Type B pancreatic cell (in vitro differentiated cells): Measurements from ENCODE around the gene NFKBIL1. TPM values are rescaled to one million over a fixed set of nuclear protein-coding genes. Genes with fewer than 3 reads are reported as not detected.

Source experiments
- DNase-seq: peaks from one replicate; pipeline ENCODE4 v3.0.0; 2021; ENCODE audit warnings: mixed read lengths; ENCODE audit not compliant: unreplicated experiment; ENCODE audit errors: extremely low spot score
- H3K27ac Mint-ChIP-seq: 2 replicates; pipeline ENCODE4 v1.8.0; 2021; ENCODE audit warnings: mild to moderate bottlenecking, mixed read lengths
- H3K27me3 Mint-ChIP-seq: 2 replicates; pipeline ENCODE4 v1.8.0; 2021; ENCODE audit warnings: mixed read lengths
- H3K36me3 Mint-ChIP-seq: 2 replicates; pipeline ENCODE4 v1.8.0; 2021; ENCODE audit warnings: mixed read lengths
- H3K4me1 Mint-ChIP-seq: one replicate; pipeline ENCODE4 v1.8.0; 2021; ENCODE audit warnings: mixed read lengths; ENCODE audit not compliant: unreplicated experiment
- H3K4me3 Mint-ChIP-seq: 2 replicates; pipeline ENCODE4 v1.8.0; 2021; ENCODE audit warnings: mild to moderate bottlenecking, mixed read lengths
- H3K9me3 Mint-ChIP-seq: 2 replicates; pipeline ENCODE4 v1.8.0; 2021; ENCODE audit warnings: mixed read lengths
- total RNA-seq: library from RNA; stranded (reverse); gene quantifications from 2 replicates; pipeline ENCODE4 v1.2.1, GENCODE V29; 2021; ENCODE audit warnings: low replicate concordance
- TF ChIP-seq, protein P1 (sequence below): fragments of 200-600 bp; sonication (generic); conservative IDR thresholded peaks from 2 replicates; pipeline ENCODE4 v1.5.0; 2021; ENCODE audit warnings: antibody characterized with exemption, mild to moderate bottlenecking

Gene NFKBIL1
- total RNA-seq, 1 donor from 2014 or later, result 24.2 TPM

DNA sequence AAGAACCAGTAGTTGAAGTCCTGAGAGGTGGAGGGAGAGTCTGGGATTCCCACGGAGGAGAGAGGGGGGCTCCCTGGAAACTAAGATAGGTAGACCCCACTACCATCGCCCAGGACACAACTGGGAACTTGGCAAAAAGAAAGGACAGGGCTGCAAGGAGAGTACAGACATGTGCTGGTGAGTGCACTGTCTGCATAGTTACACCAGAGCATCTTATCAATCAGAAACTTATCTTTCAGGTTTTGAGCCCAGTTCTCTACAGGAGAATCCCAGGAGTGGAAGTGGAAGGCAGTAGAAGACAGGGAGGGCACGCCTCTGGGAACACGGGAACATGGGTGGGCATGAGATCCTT, 12.2 kb downstream of the NFKBIL1 start:
- DNase-seq, result no peak
- Mint-ChIP-seq H3K4me1 (no peaks in the 10 kb centered on the region), H3K4me3 (no peak overlapping the region), H3K27ac (no peak overlapping the region), H3K27me3 (peaks cover 3% of the 10 kb centered on the region), H3K36me3 (peaks cover 13% of the 10 kb centered on the region), H3K9me3 (no peaks in the 10 kb centered on the region)
- TF ChIP-seq, protein P1, sequence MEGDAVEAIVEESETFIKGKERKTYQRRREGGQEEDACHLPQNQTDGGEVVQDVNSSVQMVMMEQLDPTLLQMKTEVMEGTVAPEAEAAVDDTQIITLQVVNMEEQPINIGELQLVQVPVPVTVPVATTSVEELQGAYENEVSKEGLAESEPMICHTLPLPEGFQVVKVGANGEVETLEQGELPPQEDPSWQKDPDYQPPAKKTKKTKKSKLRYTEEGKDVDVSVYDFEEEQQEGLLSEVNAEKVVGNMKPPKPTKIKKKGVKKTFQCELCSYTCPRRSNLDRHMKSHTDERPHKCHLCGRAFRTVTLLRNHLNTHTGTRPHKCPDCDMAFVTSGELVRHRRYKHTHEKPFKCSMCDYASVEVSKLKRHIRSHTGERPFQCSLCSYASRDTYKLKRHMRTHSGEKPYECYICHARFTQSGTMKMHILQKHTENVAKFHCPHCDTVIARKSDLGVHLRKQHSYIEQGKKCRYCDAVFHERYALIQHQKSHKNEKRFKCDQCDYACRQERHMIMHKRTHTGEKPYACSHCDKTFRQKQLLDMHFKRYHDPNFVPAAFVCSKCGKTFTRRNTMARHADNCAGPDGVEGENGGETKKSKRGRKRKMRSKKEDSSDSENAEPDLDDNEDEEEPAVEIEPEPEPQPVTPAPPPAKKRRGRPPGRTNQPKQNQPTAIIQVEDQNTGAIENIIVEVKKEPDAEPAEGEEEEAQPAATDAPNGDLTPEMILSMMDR, result no peak

DNA sequence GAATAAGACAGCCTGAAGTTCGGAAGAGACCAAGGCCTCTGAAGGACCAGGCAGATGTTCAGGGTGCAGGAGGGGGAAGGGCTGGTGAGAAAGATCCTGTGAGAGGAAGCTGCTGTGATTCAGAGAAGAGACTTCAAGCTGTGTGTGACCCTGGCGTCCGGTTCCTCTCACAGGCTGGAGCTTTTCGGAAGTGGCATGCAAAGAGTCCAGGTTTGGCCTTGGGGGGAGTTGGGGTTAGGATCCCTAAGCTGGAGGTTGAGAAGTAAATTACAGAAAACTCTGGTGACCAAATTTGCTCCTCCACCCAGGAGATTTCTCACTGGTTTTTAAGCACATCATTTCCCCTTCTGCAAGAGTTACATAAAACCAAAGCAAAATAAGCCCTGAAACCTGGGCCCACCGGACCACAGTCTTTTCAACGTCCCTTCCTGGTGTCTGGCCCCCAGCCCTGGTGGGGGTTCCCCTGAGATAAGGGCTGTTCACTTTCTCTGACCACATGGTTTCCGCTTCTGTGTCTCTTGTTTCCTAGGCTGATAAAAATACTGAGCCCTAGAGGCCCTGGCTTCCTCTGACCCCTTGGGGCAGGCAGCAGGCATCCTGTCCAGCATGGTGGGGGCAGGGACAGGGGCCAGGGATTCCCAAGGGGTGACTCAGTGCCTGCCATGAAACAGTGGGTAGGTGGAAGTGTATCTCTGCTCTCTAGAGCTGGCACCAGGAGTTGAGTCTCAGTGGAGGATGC, 12.7 kb downstream of the NFKBIL1 start:
- H3K36me3 Mint-ChIP-seq, result peaks cover 13% of the 10 kb centered on the region
- no peak for DNase-seq
- TF ChIP-seq, protein P1, result no peak
- H3K4me3 Mint-ChIP-seq, result no peak overlapping the region
- H3K27me3 Mint-ChIP-seq, result peaks cover 3% of the 10 kb centered on the region
- no peaks in the 10 kb centered on the region for H3K9me3 Mint-ChIP-seq
- no peak overlapping the region for H3K27ac Mint-ChIP-seq
- H3K4me1 Mint-ChIP-seq, result no peaks in the 10 kb centered on the region

DNA sequence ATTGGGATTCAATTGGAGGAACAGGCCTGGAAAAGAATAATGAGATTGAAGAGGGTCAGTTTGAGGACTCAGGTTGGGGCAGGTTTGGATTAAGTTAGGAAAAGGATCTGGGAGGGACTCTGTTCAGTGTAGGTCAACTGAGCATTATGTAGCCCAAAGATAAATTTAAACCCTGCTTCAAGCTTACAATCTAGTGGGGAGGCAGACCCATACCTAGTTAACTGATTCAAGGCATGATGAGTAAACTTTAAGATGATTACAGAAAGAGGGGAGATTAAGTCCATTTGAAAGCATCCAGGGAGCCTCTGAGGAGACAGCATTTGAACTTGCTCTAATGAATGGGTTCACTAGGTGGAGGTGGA, 13.3 kb downstream of the NFKBIL1 start:
- Mint-ChIP-seq H3K27ac (no peak overlapping the region), H3K27me3 (peaks cover 3% of the 10 kb centered on the region), H3K4me1 (no peaks in the 10 kb centered on the region), H3K9me3 (no peaks in the 10 kb centered on the region), H3K4me3 (no peak overlapping the region), H3K36me3 (peaks cover 13% of the 10 kb centered on the region)
- TF ChIP-seq, protein P1, result no peak
- no peak for DNase-seq

DNA sequence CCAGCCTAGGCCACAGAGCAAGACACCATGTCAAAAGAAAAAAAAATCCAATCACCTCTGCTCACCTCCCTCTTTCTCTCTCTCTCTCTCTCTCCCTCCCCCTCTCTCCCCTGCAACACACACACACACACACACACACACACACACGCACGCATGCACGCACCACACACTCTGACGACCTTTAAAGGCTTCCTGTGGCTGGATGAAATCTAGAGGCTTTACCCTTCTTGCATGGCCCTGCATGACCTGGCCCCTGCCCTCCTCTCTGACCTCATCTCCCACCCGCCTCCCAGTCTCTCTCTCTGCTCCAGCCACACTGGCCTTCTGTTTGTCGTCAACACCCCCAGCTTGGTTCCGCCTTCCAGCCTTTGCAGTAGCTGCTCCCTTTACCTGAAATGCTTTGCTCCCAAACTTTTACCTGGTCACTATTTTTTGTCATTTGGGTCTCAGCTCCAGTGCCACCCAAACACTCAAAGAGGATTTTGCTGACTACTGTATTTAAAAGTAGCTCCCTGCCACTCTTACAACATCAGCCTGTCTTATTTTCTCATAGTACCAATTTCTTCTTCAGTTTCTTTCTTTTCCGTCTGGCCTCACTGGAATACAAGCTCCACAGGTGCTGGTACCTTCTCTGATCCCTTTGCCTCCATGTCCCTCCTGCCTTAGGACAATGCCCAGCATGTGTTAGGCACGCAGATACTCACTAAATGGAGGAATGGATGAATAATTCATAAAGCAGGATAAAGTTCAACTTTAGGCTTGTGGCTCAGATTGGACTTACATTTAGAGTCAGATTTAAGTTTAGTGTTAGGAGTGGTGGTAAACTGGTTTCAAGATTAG, 20.3 kb downstream of the NFKBIL1 start:
- Mint-ChIP-seq H3K36me3 (no peaks in the 10 kb centered on the region), H3K27me3 (peaks cover 30% of the 10 kb centered on the region), H3K9me3 (no peaks in the 10 kb centered on the region), H3K27ac (no peak overlapping the region), H3K4me1 (peaks cover 5% of the 10 kb centered on the region), H3K4me3 (no peak overlapping the region)
- TF ChIP-seq, protein P1, result no peak
- DNase-seq, result no peak

DNA sequence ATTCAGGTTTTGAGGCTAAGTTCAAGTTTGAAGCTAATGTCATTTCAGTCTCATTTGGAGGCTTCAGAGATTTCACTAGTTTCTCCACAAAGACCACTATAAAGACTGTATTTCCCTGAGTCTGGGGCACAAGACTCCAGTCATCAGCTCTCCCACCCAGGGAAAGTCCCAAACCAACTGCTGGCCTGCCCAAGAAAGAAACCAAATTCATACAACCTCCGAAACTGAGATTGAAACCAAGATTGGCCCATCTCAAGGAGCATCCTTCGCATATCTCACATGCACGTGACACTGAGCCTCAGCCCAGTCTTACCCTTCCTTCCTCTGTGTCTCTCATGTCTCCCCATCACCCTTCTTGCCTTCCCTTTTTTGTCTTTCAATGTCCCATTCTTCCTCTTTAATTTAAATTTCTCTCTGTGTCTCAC, 21.1 kb downstream of the NFKBIL1 start:
- TF ChIP-seq, protein P1, result no peak
- Mint-ChIP-seq H3K4me1 (peaks cover 5% of the 10 kb centered on the region), H3K36me3 (no peaks in the 10 kb centered on the region), H3K4me3 (no peak overlapping the region), H3K9me3 (no peaks in the 10 kb centered on the region), H3K27me3 (peaks cover 34% of the 10 kb centered on the region), H3K27ac (peak overlapping the region; percentile 45)
- DNase-seq, result no peak
